ENCODE data around the gene KCNH1.
A peak's percentile ranks its signal among the peaks of the same experiment; 100 is the strongest.

The KCNH1 gene, protein sequence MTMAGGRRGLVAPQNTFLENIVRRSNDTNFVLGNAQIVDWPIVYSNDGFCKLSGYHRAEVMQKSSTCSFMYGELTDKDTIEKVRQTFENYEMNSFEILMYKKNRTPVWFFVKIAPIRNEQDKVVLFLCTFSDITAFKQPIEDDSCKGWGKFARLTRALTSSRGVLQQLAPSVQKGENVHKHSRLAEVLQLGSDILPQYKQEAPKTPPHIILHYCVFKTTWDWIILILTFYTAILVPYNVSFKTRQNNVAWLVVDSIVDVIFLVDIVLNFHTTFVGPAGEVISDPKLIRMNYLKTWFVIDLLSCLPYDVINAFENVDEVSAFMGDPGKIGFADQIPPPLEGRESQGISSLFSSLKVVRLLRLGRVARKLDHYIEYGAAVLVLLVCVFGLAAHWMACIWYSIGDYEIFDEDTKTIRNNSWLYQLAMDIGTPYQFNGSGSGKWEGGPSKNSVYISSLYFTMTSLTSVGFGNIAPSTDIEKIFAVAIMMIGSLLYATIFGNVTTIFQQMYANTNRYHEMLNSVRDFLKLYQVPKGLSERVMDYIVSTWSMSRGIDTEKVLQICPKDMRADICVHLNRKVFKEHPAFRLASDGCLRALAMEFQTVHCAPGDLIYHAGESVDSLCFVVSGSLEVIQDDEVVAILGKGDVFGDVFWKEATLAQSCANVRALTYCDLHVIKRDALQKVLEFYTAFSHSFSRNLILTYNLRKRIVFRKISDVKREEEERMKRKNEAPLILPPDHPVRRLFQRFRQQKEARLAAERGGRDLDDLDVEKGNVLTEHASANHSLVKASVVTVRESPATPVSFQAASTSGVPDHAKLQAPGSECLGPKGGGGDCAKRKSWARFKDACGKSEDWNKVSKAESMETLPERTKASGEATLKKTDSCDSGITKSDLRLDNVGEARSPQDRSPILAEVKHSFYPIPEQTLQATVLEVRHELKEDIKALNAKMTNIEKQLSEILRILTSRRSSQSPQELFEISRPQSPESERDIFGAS

DNA sequence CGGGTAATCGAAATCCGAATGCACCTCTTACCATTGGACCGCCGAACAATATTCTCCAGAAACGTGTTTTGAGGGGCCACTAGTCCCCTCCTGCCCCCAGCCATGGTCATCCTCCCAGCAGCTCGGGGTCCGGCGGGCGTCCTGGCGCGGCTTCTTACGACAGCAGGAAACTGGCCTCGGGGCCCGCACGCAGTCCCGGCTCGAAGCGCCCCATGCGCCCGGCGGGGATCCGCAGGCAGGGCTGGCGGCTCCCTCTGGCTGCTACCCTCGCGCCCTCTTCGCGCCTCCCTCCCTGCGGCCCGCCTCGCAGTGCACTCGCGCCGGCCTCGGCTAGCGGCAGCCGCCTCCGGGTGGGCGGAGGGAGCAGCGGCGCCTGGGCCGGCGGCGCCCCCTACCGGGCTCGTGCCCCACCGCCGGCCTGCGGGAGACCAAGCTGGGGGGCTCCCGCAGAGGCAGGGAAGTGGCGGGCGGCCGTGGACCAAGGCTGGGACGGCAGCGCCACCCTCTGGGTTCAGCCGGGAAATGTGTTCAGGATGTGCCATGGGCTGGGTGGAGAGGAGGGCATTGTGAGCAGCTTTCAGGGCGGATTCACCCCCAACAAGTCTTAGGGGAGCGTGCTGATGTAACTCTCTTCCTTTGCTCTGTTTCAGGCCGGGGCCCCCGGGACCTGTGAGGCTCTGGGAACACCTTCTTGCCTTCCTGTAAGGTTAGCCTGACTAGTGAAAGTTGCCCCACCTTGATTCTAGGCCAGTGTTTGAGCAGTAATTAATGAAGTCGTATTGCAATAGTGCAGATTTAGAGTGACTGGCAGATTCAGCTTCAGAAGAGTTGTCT, at the start of gene KCNH1:
TSS of gene KCNH1 (minus strand) at position 313 of the 834 bp plus-strand sequence. CDS start at position 110, 203 bp downstream.
- DNase-seq (ENCODE audit: low read depth in 1 of 2, low spot score in 1 of 2) = peak; percentile 52 to 62

DNA sequence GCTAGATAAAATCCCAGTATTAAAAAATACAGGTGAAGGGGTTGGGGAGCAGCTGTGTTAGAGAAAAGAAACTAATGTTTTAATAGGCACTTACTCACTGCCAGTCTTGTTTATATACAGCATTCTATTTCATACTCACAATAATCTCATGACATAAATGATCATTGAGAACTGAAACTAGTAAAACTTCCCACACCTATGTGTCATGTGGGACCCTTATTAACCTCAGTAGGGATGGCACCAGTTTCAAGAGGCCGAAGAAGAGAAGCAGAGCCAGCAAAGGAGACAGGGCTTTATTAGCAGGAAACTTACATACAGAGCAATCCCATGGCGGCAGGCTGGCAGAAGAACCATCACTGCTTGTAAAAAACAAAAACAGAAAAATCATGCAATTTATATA, 48.8 kb upstream of the KCNH1 start:
- no peak for DNase-seq (ENCODE audit: low read depth in 1 of 2, low spot score in 1 of 2)

DNA sequence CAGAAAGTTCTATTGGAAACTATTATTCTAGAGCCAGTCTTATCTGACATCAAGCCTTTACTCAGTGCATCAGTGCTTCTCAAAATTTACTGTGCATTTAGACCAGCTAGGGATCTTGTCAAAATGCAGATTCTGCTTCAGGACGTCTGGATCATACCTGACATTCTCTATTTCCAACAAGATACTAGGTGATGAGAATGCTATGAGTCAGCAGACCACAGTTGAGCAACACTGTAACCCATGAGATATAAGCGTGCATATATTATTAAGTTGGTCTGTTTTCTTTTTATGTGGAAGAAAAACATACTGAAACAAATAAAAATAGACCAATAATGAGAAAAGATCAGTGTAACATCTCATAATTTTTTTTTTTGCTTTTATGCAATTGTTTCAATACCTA, 40.4 kb upstream of the KCNH1 start:
- no peak for DNase-seq (ENCODE audit: low read depth in 1 of 2, low spot score in 1 of 2)

DNA sequence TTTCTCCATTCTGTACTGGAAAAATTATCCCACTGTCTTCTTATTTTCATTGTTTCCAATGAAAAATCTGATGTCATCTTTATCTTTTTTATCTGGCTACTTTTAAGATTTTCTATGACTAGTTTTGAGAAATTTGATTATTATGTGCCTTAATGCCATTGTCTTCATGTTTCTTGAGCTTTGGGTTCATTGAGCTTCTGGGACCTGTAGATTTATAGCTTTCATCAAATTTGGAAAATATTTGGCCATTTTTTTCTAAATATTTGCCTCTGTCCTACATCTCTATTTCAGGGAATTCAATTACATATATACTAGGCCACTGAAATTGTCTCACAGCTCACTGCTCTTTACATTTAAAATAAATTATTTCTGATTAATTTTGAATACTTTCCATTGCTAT, 38.7 kb upstream of the KCNH1 start:
- no peak for DNase-seq (ENCODE audit: low read depth in 1 of 2, low spot score in 1 of 2)

DNA sequence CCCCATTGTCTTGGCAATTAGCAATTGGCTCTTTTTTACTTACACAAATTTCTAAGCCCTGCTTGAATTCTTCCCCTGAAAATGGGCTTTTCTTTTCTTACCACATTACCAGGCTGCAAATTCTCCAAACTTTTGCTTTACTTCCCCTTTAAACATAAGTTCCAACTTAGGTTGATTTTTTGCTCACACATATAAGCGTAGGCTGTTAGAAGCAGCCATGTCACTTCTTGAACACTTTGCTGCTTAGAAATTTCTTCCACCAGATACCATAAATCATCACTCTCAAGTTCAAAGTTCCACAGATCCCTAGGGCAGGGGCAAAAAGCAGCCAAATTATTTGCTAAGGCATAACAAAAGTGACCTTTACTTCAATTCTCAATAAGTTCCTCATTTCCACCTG, 35.4 kb upstream of the KCNH1 start:
- no peak for DNase-seq (ENCODE audit: low read depth in 1 of 2, low spot score in 1 of 2)

DNA sequence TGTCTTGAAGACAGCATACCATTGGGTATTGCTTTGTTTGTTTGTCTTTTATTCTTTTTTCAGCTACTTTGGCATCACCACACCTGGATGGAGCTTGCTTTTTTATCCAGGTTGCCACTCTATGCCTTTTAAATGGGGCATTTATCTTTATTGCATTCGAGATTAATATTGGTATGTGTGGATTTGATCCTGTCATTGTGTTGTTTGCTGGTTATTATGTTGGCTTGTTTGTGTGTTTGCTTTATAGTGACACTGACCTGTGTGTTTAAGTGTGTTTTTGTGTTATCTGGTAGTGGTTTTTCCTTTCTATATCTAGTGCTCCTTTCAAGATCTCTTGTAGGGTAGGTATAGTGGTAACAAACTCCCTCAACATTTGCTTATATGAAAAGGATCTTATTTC, 24.9 kb upstream of the KCNH1 start:
- no peak for DNase-seq (ENCODE audit: low read depth in 1 of 2, low spot score in 1 of 2)

DNA sequence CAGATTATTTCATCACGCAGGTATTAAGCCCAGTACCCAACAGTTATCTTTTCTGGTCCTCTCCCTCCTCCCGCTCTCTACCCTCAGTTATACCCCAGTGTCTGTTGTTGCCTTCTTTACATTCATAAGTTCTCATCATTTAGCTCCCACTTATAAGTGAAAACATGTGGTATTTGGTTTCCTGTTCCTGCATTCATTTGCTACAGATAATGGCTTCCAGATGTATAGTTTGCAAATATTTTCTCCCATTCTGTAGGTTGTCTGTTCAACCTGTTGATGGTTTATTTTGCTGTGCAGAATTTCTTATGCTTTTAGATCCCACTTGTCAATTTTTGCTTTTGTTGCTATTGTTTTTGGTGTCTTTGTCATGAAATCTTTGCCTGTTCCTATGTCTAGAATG, 21.1 kb upstream of the KCNH1 start:
- no peak for DNase-seq (ENCODE audit: low read depth in 1 of 2, low spot score in 1 of 2)

DNA sequence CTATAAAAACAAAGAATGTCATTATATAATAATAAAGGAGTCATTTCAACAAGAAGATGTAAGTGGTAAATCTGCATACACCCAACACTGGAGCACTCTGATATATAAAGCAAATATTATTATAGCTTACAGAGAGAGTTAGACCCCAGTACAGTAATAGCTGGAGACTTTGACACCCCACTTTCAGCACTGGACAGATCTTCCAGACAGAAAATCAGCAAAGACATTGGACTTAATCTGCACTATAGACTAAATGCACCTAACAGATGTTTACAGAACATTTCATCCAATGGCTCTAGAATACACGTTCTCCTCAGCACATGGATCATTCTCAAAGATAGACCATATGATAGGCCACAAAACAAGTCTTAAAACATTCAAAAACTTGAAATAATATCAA, 20.0 kb upstream of the KCNH1 start:
- DNase-seq (ENCODE audit: low read depth in 1 of 2, low spot score in 1 of 2) = no peak

DNA sequence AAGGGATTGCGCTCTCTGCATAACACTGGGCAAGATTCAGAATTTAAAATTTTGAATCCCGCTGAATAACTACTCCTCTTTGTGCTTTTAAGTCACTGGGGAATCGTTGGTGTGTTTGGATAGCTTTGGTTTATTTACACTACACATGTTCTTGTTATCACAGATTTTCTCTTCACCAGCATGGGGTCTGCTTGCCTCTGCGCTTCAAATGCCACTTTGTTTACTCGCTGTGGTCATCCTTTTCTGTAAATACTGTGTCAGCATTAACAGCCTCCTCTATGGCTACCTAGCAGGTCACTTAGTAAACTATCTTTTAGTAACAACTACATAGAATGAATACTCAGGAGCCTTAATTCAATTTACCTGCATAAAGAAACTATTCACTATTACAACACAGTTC, 14.4 kb upstream of the KCNH1 start:
- DNase-seq (ENCODE audit: low read depth in 1 of 2, low spot score in 1 of 2) = no peak

DNA sequence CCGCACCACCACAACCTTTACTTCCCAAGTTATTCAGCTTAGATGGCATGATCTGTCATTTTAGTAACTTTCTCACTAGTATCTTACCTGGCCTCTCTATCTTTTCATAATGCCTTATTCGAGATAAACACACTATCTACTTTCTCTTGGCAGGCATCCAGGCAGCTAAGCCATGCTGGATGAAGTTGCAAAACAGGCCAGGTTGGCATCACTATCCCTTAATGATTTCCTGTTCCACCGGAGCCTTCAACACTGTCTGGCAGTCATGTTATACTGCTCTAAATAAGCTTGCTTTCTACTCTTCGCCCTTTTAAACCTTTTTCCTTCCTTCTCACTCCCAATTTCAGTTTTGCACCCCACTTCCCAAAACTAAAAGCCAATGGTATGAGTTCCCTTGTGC, 12.0 kb upstream of the KCNH1 start:
- DNase-seq (ENCODE audit: low read depth in 1 of 2, low spot score in 1 of 2) = no peak

DNA sequence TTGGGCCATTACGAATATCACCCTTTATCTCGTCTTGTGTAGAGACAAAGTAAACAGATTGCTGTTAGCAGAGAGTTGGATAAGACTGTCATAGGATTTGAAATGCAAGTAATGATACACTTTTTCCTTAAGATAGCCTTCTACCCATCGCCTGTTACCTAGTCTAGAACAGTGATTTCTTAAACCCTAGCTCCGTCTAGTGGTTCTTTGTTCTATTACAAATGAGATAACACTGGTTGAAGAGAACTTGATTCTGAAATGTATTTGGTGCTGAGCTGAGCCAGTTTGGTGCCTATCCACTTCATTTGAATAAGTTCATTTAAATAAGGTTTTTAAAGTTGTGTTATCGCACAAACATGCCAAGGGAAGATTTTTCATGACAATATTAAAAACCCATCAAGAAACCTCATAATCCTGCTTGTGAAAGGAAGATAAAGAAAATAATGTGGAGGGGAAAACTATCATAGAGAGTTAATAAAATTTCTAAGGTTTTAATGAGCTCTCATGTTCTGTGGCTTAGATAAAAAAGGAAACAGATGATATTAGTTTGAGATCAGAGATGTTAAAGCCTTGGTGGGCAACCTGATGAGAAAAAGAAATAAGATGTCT, 1.5 kb upstream of the KCNH1 start:
- no peak for DNase-seq (ENCODE audit: low read depth in 1 of 2, low spot score in 1 of 2)

DNA sequence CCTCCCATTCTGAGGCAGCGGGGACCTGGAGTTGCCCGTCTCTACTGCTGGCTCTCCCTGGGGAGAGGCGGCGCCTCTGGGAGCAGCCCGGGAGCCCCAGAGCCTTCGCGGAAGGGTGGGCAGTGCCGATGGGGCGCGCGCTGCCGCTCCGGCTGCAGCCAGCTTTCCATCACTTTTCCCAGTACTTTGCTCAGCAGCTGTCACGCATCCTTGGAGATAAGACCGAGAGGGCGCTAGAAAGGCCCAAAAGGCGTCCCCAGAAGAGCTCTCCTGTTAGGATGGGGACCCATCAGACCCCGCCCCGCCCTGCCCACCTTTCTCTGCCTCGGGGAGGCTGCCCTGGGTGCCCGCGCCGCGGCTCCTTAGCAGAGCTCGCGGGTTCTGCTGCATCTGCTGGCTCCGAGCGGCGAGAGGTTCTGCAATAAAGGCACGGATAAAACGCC, 534 bp downstream of the KCNH1 start:
- peak in 1 of 2 donors; percentile 8 for DNase-seq (ENCODE audit: low read depth in 1 of 2, low spot score in 1 of 2)

DNA sequence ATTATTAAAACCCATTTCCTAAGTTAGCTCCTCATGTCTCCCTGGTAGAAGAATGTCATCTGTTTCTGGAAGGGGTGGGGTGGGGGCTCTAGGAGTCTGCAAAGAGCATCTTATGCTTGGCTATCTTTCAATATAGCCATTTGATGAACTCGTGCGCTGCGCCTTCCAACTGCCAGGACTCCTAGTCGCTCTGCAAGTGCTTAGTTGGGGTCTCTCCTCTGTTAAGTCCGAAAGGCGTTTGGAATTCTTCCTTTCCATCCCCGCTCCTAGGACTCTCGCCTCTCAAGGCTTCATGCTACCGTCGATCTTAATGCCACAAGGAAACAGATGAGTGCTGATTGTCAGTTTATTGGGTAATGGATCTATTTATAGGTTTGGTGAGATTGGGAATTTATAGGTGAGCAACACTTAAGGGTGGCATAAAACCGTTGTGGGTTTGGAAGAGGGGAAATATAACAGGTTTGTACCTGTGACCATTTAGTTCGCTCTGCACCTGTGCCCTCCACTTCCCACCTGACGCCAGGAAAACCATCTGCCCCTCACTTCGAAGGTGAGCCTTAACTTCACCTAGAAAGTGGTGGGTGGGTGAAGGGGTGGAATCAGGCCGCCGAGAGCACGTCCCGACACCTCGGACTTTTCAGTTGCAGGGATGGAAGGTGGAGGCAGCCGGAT, 1.1 kb downstream of the KCNH1 start:
- no peak for DNase-seq (ENCODE audit: low read depth in 1 of 2, low spot score in 1 of 2)

DNA sequence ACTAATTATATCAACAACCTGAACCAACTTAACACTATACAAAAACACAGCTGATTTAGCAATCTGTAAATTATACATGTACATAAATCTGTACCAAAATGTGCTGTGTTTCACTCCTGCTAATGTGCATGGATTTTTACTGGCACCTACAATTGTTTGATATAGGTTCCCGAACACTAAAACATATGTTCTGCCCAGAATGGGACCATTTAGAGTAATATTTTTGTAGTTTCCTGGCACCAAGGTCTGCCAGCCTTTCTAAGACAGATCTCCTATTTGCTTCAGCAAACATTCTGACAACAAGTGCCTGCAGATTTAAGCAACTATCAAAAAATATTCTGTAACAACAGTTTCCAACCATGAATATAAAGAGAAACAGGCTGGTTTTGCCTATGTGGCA, 4.2 kb downstream of the KCNH1 start:
- no peak for DNase-seq (ENCODE audit: low read depth in 1 of 2, low spot score in 1 of 2)

DNA sequence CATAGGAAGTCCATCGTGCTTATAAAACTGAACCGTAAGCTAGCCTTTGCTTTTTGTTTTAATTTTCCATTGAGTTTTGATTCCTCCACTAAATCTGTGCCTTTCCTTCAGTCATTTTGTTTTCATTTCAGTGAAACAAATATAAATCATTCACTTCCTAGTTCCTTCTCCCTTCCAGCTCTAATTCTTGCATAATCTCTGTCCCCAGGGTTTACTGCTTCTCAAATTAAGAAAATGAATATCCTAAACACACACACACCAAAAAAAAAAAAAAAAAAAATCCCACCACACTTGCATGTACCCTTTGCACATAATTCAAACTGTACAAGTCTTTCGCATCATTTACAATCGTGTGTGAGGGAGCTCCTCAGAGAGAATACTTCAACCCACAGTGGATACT, 6.8 kb downstream of the KCNH1 start:
- no peak for DNase-seq (ENCODE audit: low read depth in 1 of 2, low spot score in 1 of 2)

DNA sequence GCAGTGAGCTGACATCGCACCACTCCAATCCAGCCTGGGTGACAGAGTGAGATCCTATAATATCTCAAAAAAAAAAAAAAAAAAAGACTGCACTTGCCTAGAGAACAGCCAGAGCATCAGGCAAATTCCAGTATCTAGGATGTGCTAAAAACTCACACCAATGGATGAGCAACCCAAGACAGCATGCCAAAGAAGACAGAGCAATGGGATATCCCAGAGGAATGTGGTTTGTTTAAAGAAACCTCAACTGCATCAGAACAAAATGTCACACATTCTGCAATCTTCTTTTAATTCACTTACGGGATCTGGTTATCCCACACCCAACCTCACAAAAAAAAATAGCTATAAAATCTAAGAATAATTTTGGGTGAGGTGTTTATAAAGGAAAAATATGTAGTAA, 7.3 kb downstream of the KCNH1 start:
- no peak for DNase-seq (ENCODE audit: low read depth in 1 of 2, low spot score in 1 of 2)

DNA sequence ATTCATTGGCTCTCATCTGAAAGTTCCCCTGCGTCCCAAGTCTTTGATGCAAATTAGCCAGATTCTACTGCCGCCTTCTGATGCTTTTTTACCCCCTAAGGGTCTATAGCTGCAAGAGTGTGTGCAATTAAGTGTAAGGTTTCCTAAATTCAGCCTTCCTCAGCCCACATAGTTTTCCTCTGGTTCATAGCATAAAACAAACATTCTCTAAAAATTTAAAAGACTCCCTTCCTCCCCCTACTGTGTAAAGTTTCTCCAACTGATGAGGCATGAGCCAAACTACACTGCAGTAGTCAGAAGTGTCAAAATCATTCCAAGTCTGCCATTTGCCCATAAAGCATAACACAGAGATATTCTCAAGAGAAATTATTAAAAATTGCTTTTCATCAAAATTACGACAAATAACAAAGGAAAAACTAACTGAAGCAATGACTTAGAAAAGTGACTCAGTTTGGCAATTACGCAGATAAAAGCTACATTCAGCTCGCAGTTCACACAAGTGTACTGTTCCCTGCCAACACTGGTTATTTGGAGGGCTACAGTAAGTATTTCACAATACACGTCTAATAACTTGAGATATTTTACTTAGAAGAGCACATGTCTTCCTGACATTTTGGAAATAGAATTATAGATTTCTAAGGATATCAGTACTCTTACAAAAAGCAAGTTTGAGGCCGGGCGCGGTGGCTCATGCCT, 15.4 kb downstream of the KCNH1 start:
- no peak for DNase-seq (ENCODE audit: low read depth in 1 of 2, low spot score in 1 of 2)

DNA sequence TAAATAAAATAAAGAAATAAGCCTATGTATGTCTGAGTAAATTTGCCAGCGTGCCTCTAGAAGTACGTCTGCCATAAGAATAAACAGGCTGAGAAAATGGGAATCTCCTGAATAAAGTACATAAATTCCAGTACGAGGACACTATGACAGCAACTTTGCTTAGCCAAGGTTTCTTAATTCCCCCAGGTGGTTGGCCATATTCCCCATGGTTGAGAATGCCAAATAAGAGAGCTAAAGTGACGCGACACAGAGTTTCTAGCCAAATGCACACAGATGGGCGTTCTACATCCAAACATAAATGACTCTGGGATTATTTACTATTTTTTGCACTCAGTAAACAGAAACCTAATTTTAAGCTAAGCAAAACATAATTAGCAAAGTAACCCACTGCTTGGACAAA, 19.5 kb downstream of the KCNH1 start:
- no peak for DNase-seq (ENCODE audit: low read depth in 1 of 2, low spot score in 1 of 2)

DNA sequence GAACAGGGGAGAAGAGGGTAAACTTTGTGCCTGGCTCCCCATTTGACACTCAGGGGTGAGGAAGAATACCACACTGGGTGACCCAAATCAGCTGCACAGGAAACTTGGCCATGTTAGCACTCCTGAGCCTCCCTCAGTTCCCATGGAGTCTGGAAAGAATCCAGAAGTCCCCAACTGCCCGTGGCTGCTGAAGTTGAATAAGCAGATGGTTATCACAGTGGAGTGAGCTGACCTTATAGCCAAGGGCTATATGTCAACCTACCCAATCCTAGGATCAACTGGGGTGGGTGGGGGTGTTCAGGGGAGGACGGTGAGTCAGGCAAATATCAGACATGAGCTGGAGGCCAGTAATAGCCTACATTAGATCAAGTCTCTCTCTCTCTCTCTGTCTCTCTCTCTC, 20.4 kb downstream of the KCNH1 start:
- DNase-seq (ENCODE audit: low read depth in 1 of 2, low spot score in 1 of 2) = no peak

DNA sequence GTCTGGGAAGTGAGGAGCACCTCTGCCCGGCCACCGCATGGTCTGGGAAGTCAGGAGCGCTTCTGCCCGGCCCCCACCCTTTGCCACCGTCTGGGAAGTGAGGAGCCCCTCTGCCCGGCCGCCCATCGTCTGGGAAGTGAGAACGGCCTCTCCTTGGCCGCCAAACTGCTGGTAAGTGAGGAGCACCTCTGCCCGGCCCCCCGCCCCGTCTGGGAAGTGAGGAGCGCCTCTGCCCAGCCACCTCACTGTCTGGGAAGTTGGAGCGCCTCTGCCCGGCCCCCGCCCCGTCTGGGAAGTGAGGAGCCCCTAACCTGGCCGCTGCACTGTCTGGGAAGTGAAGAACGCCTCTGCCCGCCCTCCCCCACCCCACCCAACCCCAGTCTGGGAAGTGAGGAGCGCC, 22.6 kb downstream of the KCNH1 start:
- DNase-seq (ENCODE audit: low read depth in 1 of 2, low spot score in 1 of 2) = no peak

Data from stimulated activated CD4-positive, alpha-beta T cell treated with anti-CD3 and anti-CD28 coated beads, Interleukin-15, amount 100 ng/mL, for 1 hour (primary cell).